Measurements from ENCODE around the gene MBNL2.

DNA sequence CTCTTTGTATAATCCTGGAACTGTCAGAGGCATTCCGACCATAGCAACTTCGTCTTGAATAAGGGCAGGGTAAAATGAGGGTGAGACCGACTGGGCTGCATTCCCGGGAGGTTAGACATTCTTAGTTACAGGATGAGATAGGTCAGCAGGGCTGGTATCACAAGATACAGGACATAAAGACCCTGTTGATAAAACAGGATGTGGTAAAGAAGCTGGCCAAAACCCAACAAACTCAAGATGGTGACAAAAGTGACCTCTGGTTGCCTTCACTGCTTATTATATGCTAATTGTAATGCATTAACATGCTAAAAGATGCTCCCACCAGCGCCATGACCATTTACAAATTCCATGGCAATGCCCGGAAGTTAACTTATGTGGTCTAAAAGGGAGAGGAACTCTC is 27.7 kb upstream of the MBNL2 start:
- TF ChIP-seq NRF1 (conservative IDR thresholded peaks at IDR 0.05; ENCODE audit: low read depth, low read length) (no peak), BCL11A (IDR thresholded peaks at IDR 0.05; ENCODE audit: low read depth, low read length) (no peak), MEF2A (IDR thresholded peaks at IDR 0.05; ENCODE audit: insufficient read depth, low read depth, low read length) (no peak), NR2F1 (conservative IDR thresholded peaks at IDR 0.05) (no peak), SP1 (IDR thresholded peaks at IDR 0.05; ENCODE audit: low read depth, low read length) (no peak), PAX8 (IDR thresholded peaks at IDR 0.05) (no peak), MXI1 (IDR thresholded peaks at IDR 0.05; ENCODE audit: low read depth, low read length) (no peak)
- TF ChIP-seq, protein P1, sequence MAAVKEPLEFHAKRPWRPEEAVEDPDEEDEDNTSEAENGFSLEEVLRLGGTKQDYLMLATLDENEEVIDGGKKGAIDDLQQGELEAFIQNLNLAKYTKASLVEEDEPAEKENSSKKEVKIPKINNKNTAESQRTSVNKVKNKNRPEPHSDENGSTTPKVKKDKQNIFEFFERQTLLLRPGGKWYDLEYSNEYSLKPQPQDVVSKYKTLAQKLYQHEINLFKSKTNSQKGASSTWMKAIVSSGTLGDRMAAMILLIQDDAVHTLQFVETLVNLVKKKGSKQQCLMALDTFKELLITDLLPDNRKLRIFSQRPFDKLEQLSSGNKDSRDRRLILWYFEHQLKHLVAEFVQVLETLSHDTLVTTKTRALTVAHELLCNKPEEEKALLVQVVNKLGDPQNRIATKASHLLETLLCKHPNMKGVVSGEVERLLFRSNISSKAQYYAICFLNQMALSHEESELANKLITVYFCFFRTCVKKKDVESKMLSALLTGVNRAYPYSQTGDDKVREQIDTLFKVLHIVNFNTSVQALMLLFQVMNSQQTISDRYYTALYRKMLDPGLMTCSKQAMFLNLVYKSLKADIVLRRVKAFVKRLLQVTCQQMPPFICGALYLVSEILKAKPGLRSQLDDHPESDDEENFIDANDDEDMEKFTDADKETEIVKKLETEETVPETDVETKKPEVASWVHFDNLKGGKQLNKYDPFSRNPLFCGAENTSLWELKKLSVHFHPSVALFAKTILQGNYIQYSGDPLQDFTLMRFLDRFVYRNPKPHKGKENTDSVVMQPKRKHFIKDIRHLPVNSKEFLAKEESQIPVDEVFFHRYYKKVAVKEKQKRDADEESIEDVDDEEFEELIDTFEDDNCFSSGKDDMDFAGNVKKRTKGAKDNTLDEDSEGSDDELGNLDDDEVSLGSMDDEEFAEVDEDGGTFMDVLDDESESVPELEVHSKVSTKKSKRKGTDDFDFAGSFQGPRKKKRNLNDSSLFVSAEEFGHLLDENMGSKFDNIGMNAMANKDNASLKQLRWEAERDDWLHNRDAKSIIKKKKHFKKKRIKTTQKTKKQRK (IDR thresholded peaks at IDR 0.05; ENCODE audit: low read depth, low read length): no peak
- TF ChIP-seq, protein P2, sequence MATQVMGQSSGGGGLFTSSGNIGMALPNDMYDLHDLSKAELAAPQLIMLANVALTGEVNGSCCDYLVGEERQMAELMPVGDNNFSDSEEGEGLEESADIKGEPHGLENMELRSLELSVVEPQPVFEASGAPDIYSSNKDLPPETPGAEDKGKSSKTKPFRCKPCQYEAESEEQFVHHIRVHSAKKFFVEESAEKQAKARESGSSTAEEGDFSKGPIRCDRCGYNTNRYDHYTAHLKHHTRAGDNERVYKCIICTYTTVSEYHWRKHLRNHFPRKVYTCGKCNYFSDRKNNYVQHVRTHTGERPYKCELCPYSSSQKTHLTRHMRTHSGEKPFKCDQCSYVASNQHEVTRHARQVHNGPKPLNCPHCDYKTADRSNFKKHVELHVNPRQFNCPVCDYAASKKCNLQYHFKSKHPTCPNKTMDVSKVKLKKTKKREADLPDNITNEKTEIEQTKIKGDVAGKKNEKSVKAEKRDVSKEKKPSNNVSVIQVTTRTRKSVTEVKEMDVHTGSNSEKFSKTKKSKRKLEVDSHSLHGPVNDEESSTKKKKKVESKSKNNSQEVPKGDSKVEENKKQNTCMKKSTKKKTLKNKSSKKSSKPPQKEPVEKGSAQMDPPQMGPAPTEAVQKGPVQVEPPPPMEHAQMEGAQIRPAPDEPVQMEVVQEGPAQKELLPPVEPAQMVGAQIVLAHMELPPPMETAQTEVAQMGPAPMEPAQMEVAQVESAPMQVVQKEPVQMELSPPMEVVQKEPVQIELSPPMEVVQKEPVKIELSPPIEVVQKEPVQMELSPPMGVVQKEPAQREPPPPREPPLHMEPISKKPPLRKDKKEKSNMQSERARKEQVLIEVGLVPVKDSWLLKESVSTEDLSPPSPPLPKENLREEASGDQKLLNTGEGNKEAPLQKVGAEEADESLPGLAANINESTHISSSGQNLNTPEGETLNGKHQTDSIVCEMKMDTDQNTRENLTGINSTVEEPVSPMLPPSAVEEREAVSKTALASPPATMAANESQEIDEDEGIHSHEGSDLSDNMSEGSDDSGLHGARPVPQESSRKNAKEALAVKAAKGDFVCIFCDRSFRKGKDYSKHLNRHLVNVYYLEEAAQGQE (IDR thresholded peaks at IDR 0.05; ENCODE audit: low read depth, low read length): no peak
- TF ChIP-seq, protein P3, sequence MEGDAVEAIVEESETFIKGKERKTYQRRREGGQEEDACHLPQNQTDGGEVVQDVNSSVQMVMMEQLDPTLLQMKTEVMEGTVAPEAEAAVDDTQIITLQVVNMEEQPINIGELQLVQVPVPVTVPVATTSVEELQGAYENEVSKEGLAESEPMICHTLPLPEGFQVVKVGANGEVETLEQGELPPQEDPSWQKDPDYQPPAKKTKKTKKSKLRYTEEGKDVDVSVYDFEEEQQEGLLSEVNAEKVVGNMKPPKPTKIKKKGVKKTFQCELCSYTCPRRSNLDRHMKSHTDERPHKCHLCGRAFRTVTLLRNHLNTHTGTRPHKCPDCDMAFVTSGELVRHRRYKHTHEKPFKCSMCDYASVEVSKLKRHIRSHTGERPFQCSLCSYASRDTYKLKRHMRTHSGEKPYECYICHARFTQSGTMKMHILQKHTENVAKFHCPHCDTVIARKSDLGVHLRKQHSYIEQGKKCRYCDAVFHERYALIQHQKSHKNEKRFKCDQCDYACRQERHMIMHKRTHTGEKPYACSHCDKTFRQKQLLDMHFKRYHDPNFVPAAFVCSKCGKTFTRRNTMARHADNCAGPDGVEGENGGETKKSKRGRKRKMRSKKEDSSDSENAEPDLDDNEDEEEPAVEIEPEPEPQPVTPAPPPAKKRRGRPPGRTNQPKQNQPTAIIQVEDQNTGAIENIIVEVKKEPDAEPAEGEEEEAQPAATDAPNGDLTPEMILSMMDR (IDR thresholded peaks at IDR 0.05 in 2 of 3, conservative IDR thresholded peaks at IDR 0.05 in 1 of 3; ENCODE audit: control insufficient read depth in 2 of 3, extremely low read depth in 1 of 3, insufficient read depth in 1 of 3, low read depth in 3 of 3, low read length in 3 of 3): no peak

Data from GM12878 (cell line).